Muscle layer of duodenum (tissue), 2 donors: Measurements from ENCODE around the gene RIPPLY1.
"Not testable (repeated sequence)": the region's sequence is repeated elsewhere in the genome, so short reads cannot be mapped to it uniquely, and the experiment has no call there.

Source experiments
- H3K27ac ChIP-seq: one replicate; pipeline ENCODE4 v1.7.0; 2013; ENCODE audit warnings: mild to moderate bottlenecking, low read length
- H3K27me3 ChIP-seq: one replicate; pipeline ENCODE4 v1.7.0; 2013; ENCODE audit warnings: low read depth, mild to moderate bottlenecking, control low read depth, low read length
- H3K36me3 ChIP-seq, 2 donors: one replicate each; pipeline ENCODE4 v1.7.0; 2013; ENCODE audit warnings: low read length in 2 of 2, control low read depth in 1 of 2, mild to moderate bottlenecking in 1 of 2; ENCODE audit not compliant: insufficient read depth in 2 of 2, control insufficient read depth in 1 of 2
- H3K4me1 ChIP-seq, 2 donors: one replicate each; pipeline ENCODE4 v1.7.0; 2013; ENCODE audit warnings: low read length in 2 of 2, mild to moderate bottlenecking in 2 of 2, control low read depth in 1 of 2, moderate library complexity in 1 of 2; ENCODE audit not compliant: insufficient read depth in 2 of 2, control insufficient read depth in 1 of 2
- H3K4me3 ChIP-seq, 2 donors: one replicate each; pipeline ENCODE4 v1.7.0; 2013; ENCODE audit warnings: low read length in 2 of 2, low read depth in 1 of 2, mild to moderate bottlenecking in 1 of 2
- H3K9me3 ChIP-seq, 2 donors: one replicate each; pipeline ENCODE4 v1.7.0; 2013; ENCODE audit warnings: low read length in 2 of 2, control low read depth in 1 of 2, mild to moderate bottlenecking in 1 of 2; ENCODE audit not compliant: control insufficient read depth in 1 of 2
- donor health status: healthy.

RIPPLY1 gene

GRCh38 chrX:106894392-106894909, 8.7 kb downstream of the RIPPLY1 start:
- no peak overlapping the region for H3K27ac ChIP-seq
- no peaks in the 10 kb centered on the region for H3K27me3 ChIP-seq

GRCh38 chrX:106891762-106892460, 11.2 kb downstream of the RIPPLY1 start:
- Histone ChIP-seq H3K27me3 (no peaks in the 10 kb centered on the region), H3K4me3 (no peak overlapping the region), H3K4me1 (no peaks in the 10 kb centered on the region), H3K27ac (no peak overlapping the region), H3K9me3 (no peaks in the 10 kb centered on the region), H3K36me3 (no peaks in the 10 kb centered on the region)

More at GRCh38 chrX:106894392-106894909, 8.7 kb downstream of the RIPPLY1 start:
- Histone ChIP-seq H3K9me3 (no peaks in the 10 kb centered on the region), H3K4me3 (no peak overlapping the region), H3K36me3 (no peaks in the 10 kb centered on the region), H3K4me1 (no peaks in the 10 kb centered on the region)

- H3K9me3 ChIP-seq = no peaks in the 10 kb centered on the region
- no peak overlapping the region for H3K4me3 ChIP-seq
- H3K36me3 ChIP-seq = no peaks in the 10 kb centered on the region
- no peak overlapping the region for H3K27ac ChIP-seq
- H3K27me3 ChIP-seq = no peaks in the 10 kb centered on the region
- no peaks in the 10 kb centered on the region for H3K4me1 ChIP-seq
Measured at GRCh38 chrX:106889468-106889867, 13.7 kb downstream of the RIPPLY1 start.

GRCh38 chrX:106875151-106875550, 28.0 kb downstream of the RIPPLY1 start:
- Histone ChIP-seq H3K9me3 (no peaks in the 10 kb centered on the region), H3K4me3 (no peak overlapping the region), H3K27me3 (no peaks in the 10 kb centered on the region), H3K4me1 (no peaks in the 10 kb centered on the region), H3K27ac (no peak overlapping the region), H3K36me3 (peaks cover 0 to 4% of the 10 kb centered on the region in 2 donors)

- H3K27ac ChIP-seq = no peak overlapping the region
- H3K36me3 ChIP-seq = peaks cover 0 to 4% of the 10 kb centered on the region in 2 donors
- H3K4me1 ChIP-seq = no peaks in the 10 kb centered on the region
- no peak overlapping the region for H3K4me3 ChIP-seq
- no peaks in the 10 kb centered on the region for H3K27me3 ChIP-seq
- no peaks in the 10 kb centered on the region for H3K9me3 ChIP-seq
Measured at GRCh38 chrX:106874075-106874474, 29.1 kb downstream of the RIPPLY1 start.

GRCh38 chrX:106872796-106873195, 30.3 kb downstream of the RIPPLY1 start:
- not testable (repeated sequence) for H3K27ac ChIP-seq, H3K27me3 ChIP-seq, H3K4me1 ChIP-seq, H3K36me3 ChIP-seq, H3K4me3 ChIP-seq, H3K9me3 ChIP-seq

- no peak overlapping the region for H3K4me3 ChIP-seq
- no peaks in the 10 kb centered on the region for H3K9me3 ChIP-seq
- no peaks in the 10 kb centered on the region for H3K27me3 ChIP-seq
- no peaks in the 10 kb centered on the region for H3K4me1 ChIP-seq
- H3K36me3 ChIP-seq = no peaks in the 10 kb centered on the region
- no peak overlapping the region for H3K27ac ChIP-seq
Measured at GRCh38 chrX:106863697-106864096, 39.4 kb downstream of the RIPPLY1 start.

- Histone ChIP-seq H3K4me3 (no peak overlapping the region), H3K9me3 (no peaks in the 10 kb centered on the region), H3K27me3 (no peaks in the 10 kb centered on the region), H3K36me3 (no peaks in the 10 kb centered on the region), H3K4me1 (no peaks in the 10 kb centered on the region), H3K27ac (no peak overlapping the region)
Measured at GRCh38 chrX:106862972-106863688, 40.0 kb downstream of the RIPPLY1 start.
